ENCODE data around the gene PLEKHA7.

The PLEKHA7 gene

GRCh38 chr11:16781936-16782919 is 232.0 kb downstream of the PLEKHA7 start:
- TF ChIP-seq, protein P1, sequence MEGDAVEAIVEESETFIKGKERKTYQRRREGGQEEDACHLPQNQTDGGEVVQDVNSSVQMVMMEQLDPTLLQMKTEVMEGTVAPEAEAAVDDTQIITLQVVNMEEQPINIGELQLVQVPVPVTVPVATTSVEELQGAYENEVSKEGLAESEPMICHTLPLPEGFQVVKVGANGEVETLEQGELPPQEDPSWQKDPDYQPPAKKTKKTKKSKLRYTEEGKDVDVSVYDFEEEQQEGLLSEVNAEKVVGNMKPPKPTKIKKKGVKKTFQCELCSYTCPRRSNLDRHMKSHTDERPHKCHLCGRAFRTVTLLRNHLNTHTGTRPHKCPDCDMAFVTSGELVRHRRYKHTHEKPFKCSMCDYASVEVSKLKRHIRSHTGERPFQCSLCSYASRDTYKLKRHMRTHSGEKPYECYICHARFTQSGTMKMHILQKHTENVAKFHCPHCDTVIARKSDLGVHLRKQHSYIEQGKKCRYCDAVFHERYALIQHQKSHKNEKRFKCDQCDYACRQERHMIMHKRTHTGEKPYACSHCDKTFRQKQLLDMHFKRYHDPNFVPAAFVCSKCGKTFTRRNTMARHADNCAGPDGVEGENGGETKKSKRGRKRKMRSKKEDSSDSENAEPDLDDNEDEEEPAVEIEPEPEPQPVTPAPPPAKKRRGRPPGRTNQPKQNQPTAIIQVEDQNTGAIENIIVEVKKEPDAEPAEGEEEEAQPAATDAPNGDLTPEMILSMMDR (conservative IDR thresholded peaks at IDR 0.05; ENCODE audit: low read depth, low read length) = no peak
- H3K4me3 ChIP-seq (ENCODE audit: low read depth, low read length) = no peak overlapping the region
- no peak for DNase-seq (ENCODE audit: low read depth)

- TF ChIP-seq, protein P1 (conservative IDR thresholded peaks at IDR 0.05; ENCODE audit: low read depth, low read length) = no peak
- no peak overlapping the region for H3K4me3 ChIP-seq (ENCODE audit: low read depth, low read length)
- DNase-seq (ENCODE audit: low read depth) = no peak
Measured at GRCh38 chr11:16780698-16781550, 233.3 kb downstream of the PLEKHA7 start.

DNA sequence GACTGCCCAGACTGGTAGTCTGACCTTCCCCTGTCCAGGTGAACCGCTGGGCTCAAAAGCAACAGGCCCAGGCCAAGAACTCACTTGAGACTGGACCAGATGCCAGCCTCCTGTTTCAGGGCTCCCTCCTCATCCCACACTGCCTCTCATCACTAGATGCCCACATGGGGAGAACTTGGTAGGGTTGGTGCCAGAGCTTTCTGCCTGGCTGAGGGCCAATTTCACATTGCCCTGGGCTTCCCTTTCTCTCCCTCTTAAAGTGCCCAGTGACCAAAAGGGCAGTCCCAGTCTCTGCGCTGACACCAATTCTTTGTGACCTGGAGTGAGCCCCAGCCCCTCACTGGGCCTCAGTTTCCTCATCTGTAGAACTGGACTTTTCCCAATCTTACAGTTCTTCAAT is 234.1 kb downstream of the PLEKHA7 start:
- DNase-seq (ENCODE audit: low read depth) = no peak
- TF ChIP-seq, protein P1 (conservative IDR thresholded peaks at IDR 0.05; ENCODE audit: low read depth, low read length) = no peak
- no peak overlapping the region for H3K4me3 ChIP-seq (ENCODE audit: low read depth, low read length)

- DNase-seq (ENCODE audit: low read depth) = no peak
- no peak overlapping the region for H3K4me3 ChIP-seq (ENCODE audit: low read depth, low read length)
- TF ChIP-seq, protein P1 (conservative IDR thresholded peaks at IDR 0.05; ENCODE audit: low read depth, low read length) = no peak
Measured at GRCh38 chr11:16779436-16779835, 234.8 kb downstream of the PLEKHA7 start.

DNA sequence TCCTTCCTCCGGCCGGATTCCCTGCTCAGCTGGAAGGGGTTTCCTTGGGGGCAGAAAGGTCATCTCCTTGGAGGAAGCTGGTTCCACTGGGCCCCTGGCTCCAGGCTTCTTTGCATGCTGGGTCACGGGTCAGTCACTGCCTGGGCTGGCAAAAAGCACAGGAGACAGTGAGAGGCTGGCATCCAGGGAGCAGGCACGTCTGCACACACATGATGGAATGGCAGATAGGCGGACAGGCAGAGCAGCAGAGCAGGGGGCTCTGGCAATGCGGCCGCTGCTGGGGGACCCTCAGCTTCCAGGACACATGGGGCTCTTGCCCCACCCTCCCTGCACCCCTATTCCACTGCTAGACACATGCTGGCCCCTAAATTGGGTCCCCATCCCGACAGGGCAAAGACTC is 235.3 kb downstream of the PLEKHA7 start:
- no peak for DNase-seq (ENCODE audit: low read depth)
- TF ChIP-seq, protein P1 (conservative IDR thresholded peaks at IDR 0.05; ENCODE audit: low read depth, low read length) = no peak
- no peak overlapping the region for H3K4me3 ChIP-seq (ENCODE audit: low read depth, low read length)

DNA sequence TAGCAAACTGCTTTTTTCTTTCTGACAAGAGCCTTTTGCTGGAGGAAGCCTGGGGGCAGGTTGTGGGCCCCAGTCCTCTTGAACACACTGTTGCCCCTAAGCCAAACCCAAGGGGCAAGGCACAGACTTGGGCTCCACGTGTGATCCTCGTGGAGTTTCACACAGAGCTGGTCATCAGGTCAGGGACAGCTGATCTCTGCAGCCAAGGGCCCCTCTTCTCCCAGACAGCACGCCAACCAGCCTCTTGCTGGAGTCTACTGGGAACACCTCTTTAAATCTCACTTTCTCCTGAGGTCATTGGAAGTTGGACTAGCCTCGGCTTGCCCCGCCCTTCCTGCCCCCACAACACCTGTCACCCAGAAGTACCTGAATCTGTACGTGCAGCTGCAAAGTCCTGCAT is 235.9 kb downstream of the PLEKHA7 start:
- H3K4me3 ChIP-seq (ENCODE audit: low read depth, low read length) = no peak overlapping the region
- TF ChIP-seq, protein P1 (conservative IDR thresholded peaks at IDR 0.05; ENCODE audit: low read depth, low read length) = no peak
- DNase-seq (ENCODE audit: low read depth) = no peak
